ENCODE results near the gene CTSH.

The CTSH gene

DNA sequence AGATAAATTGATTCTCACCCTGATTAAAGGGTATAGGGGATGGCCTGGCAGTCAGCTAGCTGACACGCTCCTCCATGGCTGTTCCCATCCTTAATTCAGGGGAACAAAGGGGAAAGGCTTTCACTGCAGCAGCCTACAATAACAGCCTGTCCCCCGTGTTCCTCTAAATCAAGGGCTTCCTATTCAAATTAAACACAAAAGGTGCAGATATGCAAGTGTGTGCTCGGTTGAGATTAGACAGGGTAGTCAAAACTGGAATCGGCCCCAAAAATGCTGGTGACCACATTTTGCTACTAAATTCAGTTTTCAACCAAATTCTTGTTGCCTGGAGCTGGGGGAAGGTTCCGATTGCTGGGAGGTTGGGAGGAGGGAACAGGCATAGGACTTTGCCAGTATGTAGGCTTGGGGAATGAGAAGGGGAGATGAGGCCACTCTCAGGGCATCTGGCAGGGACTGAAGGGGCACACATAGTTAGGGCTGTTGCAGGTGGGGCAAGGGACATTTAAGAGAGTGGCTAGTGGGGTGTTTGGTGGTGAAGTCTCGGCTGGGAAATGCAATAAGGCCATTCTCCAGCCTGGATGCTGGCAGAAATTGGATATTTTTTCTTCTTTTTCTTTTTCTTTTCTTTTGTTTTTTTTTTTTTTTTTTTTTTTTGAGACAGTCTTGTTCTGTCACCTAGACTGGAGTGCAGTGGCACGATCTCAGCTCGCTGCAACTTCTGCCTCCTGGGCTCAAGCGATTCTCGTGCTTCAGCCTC lies 32.9 kb upstream of the CTSH start:
- no peak for DNase-seq (ENCODE audit: low read depth)

DNA sequence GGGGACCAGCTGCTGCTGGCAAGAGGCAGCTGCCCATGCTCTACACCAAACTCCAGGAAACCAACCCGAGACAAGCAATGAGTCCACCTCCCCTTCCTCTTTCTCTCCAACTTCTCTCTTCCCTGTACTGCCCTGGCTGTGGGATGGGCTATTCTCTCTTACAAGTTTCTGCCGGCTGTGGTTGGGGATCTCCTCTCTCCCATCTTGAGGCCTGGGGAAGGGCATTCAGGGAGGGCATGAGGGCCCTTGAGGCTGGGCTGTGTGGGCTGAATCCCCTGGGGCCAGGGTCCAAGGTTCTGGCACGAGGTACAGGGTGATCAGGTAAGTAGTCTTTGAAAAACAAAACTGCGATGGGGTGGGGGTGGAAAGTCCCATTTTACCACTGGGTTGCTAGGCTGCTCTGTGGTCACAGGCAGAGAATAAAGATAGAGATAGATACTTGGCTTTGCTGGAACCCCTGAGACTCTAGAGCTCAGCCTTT lies 32.3 kb upstream of the CTSH start:
- DNase-seq (ENCODE audit: low read depth), result no peak

DNA sequence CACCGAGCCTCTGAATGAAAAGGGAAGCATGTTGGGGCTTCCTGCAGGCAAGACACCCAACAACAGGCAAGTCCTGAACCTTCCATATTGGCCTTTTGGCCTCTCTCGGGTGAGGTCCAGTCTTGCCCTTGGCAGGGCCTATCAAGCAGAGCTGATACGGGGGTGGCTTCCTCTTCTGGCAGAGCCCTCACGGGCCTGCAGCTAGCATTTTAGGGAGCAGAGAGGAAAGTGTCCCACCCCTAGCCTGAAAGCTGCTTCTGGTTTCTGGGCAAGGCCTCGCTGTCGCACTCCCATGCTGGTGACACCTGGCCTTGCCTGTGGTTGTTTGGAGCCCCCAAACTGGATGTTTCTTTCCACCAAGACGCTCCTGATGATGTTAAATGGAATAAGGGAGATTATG lies 31.8 kb upstream of the CTSH start:
- DNase-seq (ENCODE audit: low read depth), result no peak

DNA sequence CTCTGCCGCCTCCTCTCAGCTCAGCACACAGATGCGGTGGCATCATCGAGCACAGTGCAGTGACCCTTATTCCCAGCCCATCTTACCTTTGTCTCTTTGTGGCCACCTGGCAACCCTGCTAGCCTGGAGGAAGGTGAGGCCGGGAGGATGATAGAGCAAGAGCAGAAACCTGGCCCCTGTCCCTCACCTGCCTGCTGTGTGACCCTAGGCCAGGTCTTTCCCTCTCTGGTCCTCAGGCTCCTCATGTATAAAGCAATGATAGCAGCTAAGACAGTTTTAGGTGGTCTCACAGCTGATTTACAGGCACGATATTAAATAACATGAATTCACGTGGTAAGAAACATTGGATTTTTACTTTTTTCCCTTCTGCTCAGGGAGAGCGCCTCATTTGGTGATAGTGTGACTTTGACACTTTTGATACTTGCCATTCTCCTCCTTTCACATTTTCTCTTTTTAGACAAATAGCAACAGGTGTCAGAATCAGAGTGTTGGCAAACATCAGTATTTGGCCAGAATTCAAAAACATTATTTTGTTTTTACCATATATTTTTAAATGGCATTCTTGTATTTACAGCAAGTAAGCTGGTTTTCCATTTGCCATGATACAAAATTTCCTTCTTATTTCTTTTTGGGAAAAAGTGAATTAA lies 29.5 kb upstream of the CTSH start:
- no peak for DNase-seq (ENCODE audit: low read depth)

DNA sequence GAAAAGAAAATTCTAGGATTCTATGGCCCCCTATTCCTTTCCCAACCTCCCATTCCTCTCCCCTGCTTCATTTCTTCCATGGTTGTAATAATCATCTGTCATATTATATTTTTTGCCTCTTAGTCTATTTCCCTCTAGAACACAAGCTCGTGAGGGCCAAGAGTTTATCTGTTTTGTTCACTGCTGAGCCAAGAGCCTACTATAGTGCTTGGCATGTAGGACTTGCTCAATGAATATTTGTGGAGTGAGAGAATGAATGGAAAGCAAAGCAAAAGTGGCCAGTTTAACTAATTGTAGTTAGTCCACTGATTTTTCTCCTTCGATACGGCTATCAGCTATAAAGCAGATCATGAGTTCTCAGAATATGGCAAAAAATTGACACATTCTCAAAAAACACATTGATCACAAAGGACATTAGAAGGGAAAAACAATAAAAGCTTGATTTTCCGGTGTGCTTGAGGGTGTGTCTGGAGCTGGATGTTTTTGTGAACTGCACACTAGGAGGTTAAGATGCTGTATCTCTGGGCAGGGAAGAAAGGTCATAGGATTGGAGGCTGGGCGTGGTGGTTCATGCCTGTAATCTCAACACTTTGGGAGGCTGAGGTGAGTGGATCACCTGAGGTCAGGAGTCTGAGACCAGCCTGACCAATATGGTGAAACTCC lies 25.0 kb upstream of the CTSH start:
- no peak for DNase-seq (ENCODE audit: low read depth)

DNA sequence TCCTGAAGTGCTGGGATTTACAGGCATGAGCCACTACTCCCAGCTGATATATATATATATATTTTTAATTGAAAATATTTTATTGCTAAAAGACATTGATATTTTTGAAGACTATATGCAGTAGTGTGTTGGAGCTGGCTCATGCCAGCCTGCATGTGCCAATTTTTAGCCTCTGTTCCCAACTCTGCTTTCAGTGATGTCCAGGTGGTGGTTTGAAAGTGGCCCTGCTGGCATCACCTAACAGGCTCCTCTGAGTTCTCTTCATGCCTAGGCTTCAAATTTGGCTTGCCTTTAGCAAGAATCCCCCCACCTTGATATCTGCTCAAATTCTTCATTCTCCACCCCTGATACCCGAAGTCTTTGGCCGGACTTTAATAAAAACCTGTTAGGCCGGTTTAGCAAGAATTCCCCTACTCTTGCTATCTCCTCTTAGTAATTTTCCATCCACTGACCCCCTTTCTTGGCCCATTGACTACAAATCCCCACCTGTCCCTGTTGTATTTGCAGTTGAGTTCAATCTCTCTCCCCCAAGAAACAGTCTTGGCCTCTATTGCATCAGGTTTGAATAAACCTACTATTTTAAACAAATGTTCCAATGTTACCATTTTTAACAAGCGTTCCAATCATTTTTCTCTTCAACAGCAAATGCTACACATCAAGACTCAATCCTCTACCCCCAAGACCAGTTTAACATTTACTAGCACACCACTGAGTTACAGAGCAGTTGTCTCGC lies 23.9 kb upstream of the CTSH start:
- DNase-seq (ENCODE audit: low read depth), result no peak

DNA sequence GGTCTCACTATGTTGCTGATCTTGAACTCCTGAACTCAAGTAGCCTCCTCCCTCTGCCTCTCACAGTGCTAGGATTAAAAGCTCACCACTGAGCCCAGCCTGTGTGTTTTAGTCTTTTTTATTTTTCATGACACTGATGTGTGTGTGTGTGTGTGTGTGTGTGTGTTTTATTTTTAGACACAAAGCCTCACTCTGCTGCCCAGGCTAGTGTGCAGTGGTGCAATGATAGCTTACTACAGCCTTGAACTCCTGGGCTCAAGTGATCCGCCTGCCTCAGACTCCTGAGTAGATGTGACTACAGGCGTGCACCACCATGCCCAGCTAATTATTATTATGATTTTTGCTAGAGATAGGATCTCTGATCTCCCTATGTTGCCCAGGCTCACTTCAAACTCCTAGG lies 23.3 kb upstream of the CTSH start:
- no peak for DNase-seq (ENCODE audit: low read depth)

DNA sequence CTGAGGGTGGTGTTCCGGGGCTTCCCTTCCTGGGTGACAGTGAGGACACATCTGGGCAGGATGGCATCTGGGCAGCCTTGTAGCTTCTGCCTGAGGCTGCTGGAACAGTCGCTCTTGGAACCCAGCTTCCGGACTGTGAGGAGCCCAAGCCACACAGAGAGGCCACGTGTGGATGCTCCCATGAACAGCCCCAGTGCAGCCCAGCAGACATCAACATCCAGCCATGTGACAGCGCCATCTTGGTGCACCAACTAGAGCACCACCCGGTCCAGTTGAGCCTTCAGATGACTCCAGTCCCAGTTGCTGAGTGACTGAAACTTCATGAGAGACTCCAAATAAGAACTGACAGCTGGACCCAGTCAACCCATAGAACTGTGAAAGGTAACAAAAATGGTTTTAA lies 15.5 kb upstream of the CTSH start:
- no peak for DNase-seq (ENCODE audit: low read depth)

DNA sequence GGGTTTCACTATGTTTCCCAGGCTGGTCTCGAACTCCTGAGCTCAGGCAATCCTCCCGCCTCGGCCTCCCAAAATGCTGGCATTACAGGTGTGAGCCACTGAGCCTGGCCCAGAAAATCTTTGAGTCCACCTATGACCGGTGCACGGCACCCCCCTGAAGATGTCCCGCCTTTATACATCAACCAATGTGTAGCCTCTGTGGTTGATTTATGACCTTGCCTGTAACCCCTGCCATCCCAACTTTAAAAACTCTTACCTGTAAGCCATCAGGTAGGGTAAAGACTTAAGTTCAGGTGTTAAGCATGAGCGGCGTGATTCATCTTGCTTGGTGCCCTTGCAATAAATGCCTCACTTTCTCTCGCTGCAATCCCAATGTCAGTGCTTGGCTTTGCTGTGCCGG lies 14.5 kb upstream of the CTSH start:
- DNase-seq (ENCODE audit: low read depth), result no peak

DNA sequence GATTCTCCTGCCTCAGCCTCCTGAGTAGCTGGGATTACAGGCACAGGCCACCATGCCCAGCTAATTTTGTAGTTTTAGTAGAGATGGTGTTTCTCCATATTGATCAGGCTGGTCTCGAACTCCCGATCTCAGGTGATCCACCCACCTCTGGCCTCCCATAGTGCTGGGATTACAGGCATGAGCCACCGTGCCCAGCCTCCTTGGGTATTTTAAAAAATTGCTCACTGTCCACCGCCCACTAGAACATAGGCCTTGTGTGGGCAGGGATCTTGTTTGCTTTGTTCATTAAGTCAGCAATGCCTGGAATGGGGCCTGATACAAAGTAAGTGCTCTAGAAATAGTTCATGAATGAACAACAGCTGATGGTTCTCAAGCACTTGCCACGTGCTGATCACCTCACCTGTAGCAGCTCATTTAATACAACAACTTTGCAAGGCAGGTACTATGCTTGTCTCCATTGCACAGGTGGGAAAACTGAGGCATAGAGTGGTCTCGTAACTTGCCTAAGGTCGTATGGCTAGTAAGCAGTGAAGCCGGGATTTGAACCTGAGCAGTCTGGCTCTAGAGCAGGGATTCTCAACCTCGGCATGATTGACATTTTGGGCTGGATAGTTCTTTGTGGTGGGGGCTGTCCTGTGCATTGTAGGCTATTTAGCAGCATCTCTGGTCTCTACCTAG lies 12.7 kb upstream of the CTSH start:
- DNase-seq (ENCODE audit: low read depth), result no peak

DNA sequence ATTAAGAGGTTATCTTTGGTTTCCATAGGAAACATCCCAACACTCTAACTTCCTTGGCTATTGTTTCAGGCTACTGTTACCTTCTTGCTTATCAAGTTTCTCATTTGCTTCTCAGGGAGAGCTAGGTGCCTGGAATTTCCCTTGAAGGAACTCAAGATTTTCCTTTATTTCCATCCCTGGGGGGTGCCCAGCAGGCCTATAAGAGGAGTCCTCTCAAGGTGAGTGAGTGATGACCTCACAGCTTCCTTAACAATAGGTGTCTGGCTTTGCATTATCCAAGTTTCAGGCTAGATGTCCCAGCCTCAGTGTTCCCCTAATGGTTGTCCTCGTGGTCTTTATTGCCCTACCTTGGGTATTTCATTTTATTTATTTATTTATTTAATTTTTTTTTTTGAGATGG lies 12.1 kb upstream of the CTSH start:
- no peak for DNase-seq (ENCODE audit: low read depth)

DNA sequence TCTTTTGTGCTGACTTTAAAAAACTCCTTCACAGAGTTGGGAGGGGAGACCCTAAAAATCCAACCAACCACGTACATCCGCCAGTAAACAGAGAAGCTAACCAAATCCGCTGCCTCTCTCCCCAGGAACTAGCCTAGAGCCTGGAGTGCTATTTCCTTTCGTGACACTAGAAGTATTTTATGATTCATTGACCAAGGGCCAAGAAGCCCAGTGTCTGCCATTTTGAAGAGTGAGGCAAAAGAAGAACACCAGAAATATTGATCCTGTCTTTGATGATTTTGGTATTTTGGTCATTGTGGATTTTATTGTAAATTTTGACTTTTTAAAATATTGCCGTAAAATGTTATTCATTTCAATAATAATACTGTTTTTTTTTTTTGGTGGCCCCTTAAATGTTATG lies 10.5 kb upstream of the CTSH start:
- no peak for DNase-seq (ENCODE audit: low read depth)

DNA sequence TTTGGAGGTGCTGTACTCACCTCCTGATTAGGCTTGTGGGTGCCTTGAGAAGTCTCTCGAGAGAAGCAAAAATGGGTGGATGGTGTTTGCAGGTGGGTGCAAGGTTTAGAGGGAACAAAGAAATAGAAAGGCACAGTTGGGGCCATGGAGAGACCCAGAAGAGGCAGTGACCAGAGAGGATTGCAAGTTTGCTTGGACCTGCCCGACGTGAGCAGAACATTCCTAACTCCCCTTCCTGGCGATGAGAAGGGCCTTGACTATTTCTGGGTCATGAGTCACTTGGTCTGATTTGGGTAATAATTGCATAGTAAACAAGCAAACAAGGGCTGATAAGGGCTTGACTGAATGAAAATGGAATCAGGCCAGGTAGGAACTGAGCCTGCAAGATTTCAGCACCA lies 7.0 kb upstream of the CTSH start:
- DNase-seq (ENCODE audit: low read depth), result no peak

DNA sequence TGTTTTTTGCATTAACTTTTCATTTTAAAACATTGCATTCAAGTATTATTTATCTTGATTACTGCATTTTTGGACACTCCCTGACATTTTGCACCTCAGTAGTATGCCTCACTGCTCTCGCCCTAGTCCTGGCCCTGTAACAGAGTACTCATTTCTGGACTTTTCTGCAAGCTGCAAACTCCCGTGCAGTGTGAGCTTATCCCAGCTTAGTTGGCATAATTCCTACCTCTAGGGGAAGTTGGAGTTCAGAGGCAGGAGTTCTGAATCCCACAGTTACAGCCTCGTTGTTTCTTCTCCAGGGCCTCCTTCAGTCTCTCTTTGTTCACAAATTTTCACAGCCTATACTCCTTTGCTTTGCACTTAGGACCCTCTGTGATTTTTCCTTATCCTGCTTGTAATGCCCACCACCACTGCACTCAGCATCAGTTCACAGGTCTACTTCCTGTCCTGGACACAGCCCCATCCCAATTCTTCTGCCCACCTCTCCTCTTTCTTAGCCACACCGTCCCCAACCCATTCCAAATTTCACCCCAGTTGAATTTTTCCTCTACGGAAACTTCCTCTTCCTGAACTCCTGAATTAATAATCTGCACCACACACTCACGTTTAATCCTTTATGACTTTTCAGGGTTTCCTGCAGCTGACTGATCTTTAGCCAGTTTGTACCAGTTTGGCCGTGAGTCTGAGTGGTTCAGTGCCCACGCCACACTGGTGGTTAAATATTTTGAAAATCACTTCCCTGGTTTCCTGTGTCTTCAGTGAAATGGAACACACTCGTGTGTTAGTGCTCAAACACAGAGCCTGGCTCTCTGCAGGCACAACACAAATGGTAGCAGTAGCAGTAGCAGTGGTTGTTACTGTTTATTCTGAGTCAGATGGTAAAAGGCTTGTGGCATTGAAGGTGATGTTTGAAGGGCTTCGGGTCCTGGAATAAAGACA lies 6.3 kb upstream of the CTSH start:
- no peak for DNase-seq (ENCODE audit: low read depth)

DNA sequence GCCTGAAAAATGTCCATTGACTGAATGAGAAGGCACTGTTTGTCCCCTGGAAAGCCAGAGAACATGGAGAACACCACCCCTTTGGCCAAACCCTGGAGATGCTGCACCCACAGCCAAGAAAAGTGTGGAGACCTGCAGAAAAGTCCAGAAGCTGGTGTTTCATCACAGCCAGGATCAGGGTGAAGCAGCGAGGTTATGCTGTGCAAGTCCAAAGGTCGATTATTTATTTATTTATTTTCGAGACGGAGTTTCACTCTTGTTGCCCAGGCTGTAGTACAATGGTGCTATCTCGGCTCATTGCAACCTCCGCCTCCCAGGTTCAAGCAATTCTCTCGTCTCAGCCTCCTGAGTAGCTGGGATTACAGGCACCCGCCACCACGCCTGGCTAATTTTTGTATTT lies 5.5 kb upstream of the CTSH start:
- DNase-seq (ENCODE audit: low read depth), result no peak

DNA sequence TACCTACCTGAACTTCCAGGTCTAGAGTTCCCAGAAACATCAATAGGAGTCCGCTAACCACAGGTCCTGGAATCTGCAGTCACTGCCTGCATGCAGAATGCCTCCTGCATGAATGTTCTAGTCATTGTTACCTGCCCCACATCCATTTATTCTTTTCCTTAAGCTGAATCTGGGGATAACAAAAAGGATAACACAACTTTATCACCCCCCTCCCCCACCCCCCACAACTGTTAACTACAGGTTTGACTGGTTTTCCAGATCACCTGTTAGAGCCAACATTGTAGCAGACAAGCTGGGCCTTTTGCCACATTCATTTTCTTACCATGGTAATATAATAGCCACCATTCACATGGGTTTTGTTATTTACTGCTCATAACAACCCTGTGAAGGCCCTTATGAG lies 4.6 kb upstream of the CTSH start:
- DNase-seq (ENCODE audit: low read depth), result no peak

DNA sequence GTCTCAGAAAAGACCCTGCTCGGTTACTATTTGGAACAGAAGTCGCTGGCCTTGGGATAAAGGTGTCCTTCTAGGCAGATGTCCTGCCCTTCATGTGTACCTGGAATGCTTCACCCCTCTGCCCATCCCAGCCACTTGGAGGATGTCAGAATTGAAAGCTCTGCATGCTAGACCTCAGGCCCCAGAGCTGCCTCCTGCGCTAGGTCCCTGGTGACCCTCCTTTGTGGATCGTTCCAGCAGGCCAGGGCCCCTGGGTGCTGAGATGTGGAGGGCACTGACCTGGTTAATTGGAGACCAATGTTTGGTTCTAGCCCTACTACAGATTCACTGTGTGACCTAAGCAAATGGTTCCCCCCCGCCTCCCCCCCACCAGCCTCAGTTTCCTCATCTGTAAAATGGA lies 2.7 kb upstream of the CTSH start:
- no peak for DNase-seq (ENCODE audit: low read depth)

DNA sequence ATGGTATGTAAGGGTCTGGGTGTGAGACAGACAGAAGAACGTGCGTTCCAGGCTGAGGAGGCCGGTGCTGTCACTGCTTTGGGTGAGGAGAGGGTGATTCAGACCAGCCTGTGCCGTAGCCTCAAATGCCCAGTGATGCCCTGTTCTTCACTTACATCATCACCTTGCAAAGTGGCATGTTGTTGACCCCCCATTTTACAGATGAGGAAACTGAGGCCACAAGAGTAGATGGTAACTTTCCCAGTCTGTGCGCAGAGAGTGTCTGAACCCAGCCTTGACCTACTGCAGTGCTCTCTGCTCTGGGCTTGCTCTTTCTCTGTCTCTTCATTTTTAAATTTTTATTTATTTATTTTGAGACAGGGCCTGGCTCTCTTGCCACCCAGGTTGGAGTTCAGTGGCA lies 1.6 kb upstream of the CTSH start:
- no peak for DNase-seq (ENCODE audit: low read depth)

DNA sequence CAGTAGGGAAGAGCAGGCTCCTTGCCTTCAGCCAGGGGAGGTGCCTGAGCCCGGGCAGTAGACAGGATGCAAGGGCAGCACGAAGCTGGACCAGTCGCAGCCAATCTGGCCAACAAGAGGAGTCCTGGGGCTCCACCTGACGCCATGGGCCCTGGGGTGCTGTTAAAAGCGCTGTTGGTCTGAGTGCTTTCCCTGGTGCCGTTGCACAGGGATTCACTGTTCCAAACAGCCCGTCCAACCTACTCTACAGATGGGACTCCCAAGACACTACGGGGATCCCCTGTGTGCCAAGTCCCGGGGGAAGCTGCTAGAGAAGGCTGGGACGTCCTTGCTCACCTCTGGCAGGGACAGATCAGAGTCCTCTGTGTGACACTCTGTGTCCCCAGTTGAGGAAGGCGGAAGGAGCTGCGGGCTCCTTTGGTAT lies 632 bp downstream of the CTSH start:
- no peak for DNase-seq (ENCODE audit: low read depth)

DNA sequence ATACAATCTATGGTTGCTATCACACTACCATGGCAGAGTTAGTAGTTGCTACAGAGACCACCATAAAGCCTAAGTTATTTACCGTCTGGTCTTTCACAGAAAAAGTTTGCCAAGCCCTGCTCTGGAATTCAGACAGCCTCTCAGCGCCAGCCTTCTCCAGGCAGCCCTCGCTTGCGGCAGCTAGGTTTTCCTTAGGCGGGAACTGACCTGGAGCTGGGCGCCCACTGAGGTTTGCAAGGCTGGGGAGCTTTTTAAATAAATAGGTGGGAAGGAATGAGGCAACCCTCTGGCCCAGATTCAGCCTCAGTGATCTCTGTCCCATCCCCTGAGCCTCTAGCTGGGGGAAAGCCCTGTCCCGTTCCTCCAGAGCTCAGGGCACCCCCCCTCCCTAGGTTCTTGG lies 1.2 kb downstream of the CTSH start:
- no peak for DNase-seq (ENCODE audit: low read depth)

DNA sequence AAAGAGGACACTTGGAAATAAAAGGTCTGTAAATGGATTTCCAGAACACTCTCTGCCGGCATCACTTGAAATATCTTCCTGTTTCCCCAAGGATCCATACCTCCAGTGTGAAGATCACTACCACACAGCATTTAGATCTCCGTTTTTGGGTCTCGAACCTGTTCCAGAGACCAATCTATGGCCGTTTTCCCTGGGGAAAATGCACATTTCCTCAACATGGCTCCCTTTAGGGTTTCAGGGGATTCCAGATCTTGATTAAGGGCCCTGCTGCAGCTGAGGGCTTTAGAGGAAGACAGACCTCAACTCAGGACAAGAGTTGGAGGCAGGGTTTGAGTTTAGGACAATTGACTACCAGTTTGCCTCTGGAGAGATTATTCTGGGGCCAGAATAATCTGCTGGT lies 2.1 kb downstream of the CTSH start:
- no peak for DNase-seq (ENCODE audit: low read depth)

All from fibroblast of the conjunctiva (primary cell).